ENCODE results near the gene RASSF4.

Gene RASSF4

DNA sequence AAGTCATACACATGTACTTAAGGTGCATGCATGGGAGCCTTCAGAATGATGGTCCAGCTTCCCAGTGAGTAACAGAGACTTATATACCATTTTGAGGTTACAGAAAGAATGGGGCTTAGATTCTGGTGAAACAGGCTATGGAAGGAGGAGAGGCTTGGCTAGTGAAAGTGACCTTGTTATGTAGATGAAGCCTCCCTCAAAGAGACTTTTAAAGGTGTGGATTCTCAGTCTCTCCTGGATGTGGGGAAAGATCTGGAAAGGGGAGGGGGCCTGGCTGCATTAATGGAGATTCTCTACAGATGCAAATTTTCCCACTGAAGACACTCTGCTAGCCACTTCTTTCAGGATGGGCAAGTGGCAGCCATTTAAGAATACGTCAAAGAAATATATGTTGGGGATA lies 5.5 kb downstream of the RASSF4 start:
- no peak for DNase-seq

DNA sequence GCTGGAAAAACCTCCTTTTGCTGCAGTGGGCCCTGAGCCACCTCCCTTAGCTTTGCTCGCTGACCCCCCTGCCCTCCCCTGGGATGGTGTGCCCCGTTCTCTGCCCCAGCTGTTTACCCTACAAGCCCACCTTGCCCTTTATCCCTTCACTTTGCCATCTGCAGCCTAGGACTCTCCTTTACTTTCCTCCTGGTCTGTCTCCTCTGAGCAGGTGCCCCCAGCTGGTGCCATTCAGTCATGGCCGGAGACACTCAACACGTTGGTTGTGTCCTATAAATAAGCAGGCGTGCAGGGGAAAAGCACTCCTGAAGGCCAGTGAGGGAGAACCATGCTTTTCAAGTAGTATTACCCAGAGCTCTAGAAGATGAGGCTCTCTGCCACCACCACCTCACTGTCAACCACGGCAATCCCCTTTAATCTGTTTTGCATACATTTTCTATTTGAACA lies 6.1 kb downstream of the RASSF4 start:
- no peak for DNase-seq

DNA sequence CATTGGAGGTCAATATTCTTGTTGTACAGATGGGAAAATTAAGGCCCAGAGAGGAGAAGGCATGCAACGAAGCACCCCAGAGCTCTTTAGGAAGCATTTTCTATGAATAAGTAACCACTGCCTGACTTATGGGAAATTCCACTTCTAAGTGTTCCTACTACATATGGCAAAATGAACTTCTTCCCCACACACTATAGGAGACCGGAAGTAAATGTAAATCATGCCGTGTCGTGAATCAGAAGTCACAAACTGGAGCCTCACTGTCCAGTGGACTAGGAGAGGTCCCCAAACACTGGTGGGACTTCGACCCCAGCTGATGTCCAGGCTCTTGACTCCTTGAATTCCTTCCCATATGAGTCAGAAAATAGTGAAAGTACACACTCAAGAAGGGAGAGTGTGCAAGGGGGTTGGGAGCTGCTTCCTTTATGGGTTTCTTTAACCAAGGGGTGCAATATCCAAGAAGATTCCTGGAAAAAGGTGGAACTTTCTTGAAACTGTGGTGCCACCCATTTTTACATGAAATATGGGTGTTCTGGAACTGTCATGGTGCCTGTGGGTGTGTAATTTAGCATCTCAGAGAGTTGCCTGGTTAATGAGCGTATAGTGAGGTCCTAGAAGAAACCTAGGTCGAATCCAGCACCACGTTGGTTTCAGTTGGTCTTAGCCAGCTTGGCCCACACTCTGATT lies 6.7 kb downstream of the RASSF4 start:
- no peak for DNase-seq

DNA sequence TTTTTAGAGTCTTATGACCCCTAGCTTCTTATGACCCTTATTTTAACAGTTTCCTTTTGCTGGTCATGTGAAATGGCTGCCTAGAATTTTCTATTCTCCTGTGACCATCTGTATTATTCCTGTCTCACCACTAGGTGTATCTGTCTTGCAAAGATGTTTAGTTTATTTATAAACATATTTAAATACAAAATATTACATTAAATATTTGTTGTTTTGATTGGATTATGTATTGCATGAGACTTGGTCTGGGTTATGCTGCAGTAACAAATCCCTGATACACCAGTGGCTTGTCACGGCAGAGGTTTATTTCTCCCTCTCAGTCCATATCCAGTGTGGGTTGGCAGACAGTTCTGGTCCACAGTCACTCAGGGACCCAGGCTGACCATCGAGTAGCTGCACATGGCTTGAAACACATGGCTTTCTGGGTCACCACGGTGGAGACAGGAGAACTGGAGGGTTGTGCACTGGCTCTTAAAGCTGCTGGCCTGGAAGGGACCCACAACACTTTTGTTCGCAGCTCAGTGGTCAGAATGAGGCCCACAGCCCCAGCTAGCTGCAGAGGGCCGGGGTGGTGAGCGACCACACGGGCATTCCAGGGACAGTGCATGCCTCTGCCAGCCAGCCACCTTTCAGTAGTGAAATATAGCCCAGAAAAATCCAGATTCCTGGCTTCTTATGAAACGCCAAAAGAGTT lies 7.4 kb downstream of the RASSF4 start:
- DNase-seq = no peak

DNA sequence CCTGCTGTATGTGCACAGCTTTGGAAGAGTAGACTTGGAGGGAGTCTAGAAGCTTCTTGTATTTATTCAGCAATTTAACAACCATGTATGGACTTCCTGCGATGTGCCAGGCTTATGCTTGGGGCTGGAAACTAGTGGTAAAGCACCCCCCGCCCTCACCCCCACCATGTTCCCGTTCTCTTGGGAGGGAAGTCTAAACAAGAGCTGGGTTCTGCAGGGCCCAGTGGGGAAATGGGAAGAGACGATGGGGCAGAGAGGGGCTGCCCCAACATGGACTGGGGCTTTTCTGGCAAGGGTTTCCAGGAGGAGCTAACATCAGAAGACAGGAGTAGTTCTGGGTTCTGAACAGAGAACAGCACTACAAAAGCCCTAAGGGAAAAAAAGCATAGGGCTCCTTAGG lies 8.0 kb downstream of the RASSF4 start:
- no peak for DNase-seq

DNA sequence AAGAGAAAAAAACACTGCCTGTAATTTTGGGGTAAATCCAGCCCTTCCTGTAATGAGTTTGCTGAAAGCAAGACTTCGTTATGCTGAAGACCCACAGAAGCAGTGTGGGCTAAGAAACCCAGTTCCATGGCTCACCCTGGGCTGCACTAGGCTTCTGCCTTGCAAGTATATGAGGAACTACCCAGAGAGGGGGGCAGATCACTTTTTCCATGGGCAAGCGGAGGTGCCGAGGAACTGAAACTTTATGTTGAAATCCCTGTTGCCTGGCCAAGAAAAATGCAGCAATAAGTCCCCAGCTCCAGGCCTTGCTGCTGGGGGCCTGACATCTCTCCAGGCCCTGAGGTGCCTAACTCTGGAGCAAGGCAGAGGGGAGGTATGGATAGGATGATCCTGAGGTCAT lies 8.5 kb downstream of the RASSF4 start:
- no peak for DNase-seq

DNA sequence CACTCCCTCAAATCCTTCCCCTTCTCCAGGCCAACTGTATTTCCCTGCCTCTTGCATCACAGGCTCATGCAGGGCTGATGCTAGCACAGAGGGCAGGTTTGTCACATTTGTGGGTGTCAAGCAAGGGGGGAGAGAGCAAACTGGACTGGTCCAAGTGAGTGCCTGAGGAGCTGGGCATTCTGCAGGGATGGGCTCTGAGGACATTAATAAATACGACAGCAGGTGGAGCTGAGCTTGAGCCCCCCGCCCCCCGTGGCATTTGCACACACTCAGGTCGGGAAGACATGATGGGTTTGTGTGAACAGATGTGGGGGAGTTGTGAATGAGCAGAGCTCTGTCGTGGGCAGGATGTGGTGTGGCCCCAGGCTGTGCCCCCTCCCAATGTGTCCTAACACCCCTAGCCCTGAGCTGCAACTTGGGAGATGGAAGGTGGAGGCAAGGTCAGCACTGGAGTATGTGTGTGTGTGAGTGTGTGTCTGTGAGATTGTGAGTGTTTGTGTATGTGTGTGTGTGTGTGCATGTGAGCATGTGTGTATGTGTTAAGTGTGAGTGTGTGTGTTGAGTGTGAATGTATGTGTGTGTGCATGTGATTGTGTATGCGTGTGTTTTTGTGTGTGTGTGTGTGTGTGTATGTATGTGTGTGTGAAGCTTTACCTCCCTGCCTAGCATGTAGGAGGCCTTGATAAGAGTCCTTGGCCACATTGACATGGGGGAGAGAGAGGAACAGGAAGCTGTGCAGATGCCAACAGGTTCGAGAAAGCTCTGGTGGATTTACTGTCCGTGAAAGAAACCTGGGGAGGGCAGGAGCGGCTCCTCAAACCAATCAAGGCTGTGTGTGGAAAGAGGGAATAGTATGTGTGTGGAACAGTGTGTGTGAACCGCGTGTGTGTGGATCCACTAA lies 9.1 kb downstream of the RASSF4 start:
- DNase-seq = no peak

DNA sequence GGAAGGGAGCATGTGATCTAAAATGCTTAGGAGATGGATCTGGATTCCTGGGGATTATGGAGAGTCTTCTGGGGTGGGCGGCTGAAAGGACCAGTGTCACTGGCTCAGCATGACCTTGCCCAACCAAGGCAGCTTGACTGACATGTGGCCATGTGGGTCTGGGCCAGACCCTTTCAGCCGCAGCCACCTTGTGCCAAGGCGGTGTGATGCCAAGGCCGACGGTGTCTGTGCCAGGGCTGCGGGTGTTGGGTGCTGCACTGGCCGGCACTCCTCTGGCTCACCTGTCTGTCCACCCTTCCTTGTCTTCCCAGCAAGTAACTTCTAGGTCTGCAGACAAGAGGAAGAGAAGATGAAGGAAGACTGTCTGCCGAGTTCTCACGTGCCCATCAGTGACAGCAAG lies 10.3 kb downstream of the RASSF4 start:
- no peak for DNase-seq

DNA sequence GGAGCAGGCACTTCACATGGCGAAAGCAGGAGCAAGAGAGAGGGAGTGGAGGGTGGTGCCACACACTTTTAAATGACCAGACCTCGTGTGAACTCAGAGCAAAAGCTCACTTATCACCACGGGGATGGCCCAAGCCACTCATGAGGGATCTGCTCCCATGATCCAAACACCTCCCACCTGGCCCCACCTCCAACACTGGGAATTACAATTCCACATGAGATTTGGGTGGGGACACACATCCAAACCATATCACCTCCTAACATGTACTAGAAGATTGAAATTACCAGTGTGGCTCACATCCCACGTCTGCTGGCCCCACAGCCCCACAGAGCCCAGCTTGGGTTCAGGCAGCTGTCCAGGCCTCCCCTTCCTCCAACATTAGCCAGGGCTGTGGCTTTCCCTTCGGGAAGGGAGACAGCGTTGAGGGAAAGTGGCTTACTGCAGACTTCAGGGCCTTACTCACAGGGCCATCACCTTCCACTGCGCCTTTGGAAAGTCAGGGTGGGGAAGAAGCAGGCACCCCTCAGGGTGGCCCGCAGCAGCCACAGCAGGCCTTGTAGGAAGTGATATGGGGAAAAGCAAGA lies 11.3 kb downstream of the RASSF4 start:
- no peak for DNase-seq

DNA sequence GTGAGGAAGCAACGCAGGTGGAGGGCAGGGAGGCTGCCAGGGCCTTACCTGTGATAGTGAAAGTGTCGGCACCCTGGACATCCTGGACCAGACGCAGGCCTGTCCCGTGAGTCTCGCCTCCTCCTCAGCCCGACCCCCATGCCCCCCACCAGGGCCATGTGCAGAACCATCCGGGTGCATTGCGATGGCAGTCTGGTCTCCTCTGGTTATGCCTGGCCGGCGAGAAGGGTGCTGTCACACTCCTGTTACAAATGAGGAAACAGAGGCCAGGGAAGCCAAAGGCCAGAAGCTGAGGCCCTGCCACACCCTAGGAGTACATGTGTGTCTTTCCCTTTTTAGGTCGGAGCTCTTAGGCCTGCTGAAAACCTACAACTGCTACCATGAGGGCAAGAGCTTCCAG lies 11.8 kb downstream of the RASSF4 start:
- DNase-seq = no peak

DNA sequence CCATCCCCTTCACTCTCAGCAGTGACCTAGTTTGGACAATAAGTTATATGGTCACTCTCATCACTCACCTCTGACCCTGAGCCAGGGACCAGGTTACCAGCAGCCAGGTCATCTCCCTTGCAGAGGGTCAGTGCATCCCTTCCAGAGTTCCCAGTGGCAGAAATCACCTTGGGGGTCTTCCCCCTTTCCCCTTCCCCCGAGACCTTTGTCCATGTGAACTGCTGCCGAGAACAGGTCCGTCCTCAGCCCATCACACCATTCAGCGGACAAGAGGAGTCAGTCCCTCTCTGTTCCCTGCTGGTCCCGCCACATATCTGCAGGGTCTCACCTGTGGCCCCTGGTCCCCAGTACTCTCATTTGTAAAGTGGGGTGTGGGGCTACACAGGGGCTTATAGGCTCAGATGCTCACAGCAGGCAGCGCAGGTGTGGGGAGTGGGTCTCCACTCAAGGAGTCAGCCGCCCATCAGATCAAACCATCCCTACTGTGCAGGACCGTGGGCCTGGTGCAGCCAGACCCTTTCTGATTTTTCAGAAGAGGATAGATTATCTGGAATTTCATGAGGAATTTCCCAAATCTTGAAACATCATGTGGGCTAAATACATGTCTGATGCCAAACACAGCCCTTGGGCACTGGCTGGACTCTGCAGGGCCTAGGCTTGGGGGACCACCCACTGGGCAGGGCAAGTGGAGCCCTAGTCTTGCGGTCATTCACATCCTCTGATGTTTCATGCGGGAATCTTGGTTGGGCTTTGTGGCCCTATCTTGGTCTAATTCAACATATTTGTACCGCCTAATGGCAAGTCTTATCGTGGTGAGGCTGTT lies 12.5 kb downstream of the RASSF4 start:
- no peak for DNase-seq

DNA sequence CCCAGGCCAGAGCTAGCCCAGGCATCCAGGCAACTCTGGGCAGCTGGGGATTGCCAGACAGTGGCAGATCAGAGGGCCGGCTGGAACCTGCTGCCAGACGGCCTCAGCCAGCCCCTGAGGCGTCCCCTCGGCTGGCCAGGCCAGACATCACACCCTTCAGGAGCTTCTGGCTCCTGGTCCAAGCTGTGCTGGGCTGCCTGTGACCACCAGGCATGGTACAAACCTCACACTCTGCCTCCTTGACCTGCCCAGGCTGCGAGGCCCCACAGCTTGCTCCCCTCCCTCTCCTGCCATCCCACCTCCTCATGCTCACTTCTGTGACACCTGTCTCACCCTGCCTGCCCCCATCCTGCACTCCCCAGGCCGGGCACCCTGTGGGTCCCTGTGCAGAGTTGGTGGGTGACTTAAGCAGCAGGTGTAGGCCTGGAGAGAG lies 13.3 kb downstream of the RASSF4 start:
- no peak for DNase-seq

DNA sequence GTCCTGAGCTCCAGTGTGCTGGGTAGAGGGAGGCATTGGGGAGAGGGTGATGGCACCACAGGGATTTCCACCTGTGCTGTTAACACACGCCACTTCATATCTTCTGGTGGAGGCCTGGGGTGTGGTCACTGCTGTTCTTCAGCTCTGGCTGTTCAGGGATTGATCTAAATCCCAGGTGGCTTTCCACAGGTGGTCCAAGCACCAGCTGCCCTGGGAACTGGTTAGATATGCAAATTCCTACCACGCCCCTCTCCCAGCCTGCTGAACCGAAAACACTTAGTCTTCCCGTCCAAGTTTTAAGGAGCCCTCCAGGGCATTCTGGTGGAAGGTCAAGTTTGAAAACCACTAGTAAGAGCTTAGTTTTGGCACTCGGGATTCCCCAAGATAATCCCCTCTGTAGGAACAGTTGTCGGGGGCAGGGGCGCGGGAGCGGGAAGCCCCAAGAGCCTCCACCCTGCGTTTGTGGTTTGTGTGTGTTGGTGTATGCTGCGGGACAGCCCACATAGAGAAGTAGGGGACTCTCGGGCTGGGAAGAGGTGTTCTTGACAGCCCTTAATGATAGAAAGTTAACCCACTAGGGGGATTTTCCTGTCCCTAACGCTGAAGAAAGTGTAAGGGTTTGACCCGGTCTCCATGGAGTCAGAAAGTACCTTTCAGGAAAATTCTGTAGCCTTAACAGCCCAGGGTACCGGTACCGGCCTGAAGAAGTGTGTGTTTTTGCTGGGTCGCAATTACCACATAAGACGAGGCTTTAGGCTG lies 13.9 kb downstream of the RASSF4 start:
- no peak for DNase-seq

DNA sequence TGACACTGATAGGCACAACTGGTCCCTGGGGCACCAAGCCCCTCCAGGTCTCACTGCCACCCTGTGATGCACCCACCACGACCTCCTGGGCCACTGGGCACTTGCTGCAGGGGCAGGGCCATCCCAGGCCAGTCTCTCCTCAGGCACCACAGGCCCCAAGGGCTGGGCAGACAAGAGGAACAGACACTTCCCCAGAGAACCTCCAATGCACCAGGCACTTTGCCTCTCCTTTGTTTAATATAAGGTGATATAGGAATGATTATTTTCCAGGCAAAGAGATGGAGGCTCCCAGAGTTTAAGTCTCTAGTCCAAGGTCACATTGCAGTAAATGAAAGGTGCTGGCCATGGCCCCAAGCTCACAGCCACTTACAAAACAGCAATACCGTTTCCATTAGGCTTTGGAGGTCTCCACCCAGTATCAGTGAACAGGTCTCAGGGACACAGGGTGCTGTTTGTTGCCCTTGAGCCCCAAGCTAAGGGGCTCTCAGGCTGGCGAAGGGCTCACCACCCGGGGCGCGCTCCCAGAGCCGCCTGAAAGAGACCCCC lies 14.6 kb downstream of the RASSF4 start:
- DNase-seq = no peak

DNA sequence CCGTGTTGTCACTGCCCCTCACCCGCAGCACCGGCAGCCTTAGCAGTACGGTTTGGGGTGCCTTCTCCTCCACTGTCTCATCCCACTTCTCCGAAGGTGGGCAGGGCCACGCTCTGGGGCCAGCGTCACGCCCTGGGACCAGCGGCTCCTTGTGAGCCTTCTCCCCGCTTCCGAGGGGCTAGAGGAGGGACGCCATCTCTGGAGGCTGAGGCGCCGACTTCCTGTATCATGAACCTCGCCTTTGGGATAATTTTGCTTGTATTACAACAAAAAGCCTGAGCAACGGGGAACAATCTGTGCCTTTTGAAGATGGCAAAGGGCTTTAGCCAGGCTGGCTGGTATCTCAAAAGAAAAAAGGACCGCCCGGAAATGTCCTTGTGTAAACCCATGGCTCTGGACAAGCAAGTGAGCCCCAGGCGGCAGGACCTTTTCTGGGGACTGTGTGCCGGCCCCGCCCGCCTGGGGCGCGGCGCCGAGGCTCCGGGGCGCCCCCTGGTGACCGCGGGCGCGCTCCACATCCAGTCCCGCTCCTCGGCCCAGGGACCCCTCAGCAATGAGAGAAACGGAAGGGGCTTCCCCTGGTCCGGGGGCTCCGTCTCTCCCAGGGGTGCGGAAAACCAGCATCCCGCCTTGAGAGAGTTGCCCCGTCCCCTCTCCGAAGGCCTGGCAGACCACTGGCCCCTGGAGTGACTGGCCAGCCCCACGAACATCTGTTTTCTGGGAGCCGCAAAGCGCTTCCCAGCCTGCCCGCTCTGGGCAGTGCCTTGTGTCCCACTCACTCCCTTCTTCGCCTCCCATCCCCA lies 15.2 kb downstream of the RASSF4 start:
- DNase-seq = peak; percentile 73

DNA sequence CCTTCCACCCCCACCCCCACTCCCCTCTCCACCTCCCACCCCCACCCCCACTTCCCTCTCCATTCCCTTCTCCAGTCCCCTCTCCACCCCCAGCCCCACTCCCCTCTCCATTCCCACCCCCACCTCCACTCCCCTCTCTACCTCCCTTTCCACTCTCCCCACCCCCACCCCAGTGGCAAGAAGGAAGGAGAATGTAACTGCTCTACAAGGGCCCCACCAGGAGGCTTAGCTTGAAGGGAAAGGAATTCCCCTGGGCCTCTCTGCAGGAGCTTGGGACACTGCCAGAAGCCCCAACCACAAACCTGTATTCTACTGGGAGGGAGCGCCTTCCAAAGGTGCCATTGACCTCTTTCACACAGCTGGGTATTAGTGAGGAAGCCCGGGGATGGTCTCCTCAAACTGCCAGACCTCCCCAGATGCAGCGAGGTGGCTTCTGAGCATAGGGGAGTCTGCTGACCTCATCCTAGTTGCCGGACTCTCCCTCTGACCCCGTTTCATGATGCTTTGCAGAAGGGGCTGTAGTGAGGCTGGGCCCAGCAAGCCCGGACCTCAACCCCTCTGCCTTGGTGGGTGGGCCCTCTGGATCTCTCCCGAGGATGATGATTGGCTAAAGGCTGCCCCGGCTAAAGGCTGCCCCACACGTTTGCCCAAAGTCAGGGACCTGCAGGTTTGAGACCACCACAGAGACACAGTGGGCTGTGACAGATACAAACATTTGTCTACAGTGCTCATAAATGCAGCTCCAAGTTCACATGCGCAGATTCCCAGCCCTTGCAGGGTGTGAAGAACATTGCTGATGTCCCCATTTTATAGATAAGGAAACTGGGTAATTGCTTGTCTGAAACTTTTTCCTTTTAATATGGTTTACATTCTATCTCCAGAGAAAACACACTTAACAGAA lies 16.1 kb downstream of the RASSF4 start:
- no peak for DNase-seq

DNA sequence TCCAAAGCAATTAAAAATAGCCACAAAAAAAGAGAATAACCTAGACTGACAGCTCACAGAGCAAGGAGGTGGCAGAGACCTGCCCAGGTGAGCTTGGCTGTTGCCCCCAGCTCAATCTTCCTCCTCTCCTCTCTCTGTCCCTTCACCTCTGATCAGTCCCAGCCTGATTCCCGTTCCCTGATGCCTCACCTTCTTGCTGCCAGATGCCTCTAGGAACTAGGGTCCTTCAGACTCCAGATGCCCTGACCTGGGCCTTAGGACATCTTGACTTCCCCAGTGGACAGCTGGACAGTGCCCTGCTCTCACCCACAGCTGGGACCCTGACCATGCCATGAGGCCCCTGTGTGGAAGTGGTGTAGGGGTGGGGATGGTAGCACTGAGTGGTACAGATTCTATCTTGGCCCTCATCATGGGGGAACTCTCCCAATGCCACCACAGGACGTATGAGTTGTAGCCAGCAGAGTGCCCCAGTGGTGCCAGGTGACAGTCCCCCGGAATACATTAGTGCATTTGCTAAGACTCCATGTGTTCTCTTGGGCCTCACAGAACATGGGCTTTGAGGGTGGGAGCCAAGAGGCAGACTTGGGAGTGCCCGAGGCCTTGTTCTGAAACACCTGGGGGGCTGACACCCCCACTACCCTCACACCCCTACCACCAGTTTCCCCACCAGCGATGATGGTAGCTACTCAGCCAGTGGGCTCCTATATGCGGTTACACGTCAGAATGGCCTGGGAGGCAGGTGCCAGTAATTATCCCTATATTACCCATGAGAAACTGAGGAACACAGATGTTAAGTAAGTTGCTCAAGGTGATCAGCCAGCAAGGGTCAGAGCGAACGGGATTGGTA lies 17.0 kb downstream of the RASSF4 start:
- DNase-seq = no peak

Data from activated CD4-positive, alpha-beta T cell treated with anti-CD3 and anti-CD28 coated beads, Interleukin-2, Interleukin-6, amounts not matched to agents 100 ng/mL and 50 ng/mL, durations not matched to agents 16 hours and 8 hours (primary cell).